CD4-positive, alpha-beta T cell treated with Interleukin-6 for 4 hours (primary cell): ENCODE measurements around the gene SIX4.
A peak's percentile ranks its signal among the peaks of the same experiment; 100 is the strongest.

Experiments used
- DNase-seq: peaks from one replicate; pipeline ENCODE4 v3.0.0-alpha.2; 2020; ENCODE audit warnings: mixed read lengths

SIX4 gene

GRCh38 chr14:60721326-60722106 is 2.6 kb downstream of the SIX4 start:
- peak; percentile 58 for DNase-seq

- DNase-seq = no peak
Observed at GRCh38 chr14:60720962-60721325, 3.2 kb downstream of the SIX4 start.

GRCh38 chr14:60720391-60720790 is 3.8 kb downstream of the SIX4 start:
- no peak for DNase-seq

DNA sequence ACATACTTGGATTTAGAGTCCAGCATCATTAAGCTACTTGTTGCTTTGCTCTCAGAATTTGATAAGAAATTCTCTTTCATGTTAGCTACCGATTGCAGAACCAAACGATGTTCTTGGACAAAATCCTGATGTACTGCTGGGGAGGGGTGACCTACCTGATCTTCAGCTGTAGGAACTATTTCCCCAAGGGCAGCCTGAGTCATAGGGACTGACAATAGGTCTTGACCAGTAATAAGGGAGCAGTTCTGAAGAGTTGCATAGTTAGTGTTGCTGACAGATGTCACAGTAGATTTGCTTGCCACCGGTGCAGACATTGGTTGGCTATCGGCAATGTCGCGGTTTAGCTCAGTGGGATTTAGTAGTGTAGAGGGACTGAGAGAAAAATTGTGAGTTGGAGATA is 10.6 kb downstream of the SIX4 start:
- DNase-seq = no peak

GRCh38 chr14:60710494-60710893 is 13.7 kb downstream of the SIX4 start:
- no peak for DNase-seq

DNA sequence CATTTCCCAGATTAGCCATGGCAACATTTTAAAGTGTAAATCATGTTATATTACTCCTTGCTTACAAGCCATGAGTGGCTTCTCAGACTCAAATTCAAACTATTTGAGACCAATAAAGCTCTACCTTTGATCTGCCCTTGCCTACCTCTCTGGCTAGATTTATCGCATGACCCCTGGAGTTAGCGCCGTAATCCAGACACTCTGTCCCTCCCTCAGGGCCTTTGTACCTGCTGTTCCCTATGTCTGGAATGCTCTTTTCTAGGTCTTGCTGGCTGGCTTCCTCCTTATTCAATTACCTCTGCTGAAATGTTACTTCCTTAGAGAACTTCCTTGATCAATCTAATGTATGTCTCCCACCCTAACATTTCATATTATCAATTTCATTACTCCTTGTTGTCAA is 16.3 kb downstream of the SIX4 start:
- DNase-seq = no peak

GRCh38 chr14:60705100-60705499 is 19.1 kb downstream of the SIX4 start:
- DNase-seq = no peak

DNA sequence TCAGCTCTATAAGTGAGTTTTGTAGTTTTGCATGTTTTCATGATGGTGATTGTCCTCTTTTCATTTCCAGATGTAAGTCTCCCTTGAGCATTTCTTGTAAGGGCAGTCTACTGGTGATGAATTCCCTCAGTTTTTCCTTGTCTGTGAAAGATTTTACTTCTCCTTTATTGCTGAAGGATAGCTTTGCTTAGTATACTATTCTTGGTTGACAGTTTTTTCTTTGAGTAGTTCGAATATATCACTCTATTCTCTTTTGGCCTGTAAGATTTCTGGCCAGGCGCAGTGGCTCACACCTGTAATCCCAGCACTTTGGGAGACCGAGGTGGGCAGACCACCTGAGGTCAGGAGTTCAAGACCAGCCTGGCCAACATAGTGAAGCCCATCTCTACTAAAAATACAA is 23.6 kb downstream of the SIX4 start:
- DNase-seq = no peak

DNA sequence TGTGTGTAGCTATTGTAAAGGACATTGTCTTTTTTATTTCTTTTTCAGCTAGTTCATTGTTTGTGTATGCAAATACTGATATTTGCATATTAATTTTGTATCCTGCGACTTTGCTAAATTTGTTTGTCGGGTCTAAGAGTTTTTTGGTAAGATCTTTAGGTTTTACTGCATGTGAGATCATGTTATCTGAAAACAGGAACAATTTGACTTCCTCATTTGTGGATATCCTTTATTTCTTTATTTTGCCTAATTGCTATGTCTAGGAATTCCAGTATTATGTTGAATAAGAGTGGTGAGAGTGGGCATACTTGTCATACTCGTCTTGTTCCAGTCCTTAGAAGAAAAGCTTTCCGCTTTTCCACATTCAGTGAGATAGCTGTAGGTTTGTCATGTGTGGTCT is 28.8 kb downstream of the SIX4 start:
- no peak for DNase-seq

GRCh38 chr14:60691383-60692113 is 32.6 kb downstream of the SIX4 start:
- DNase-seq = no peak

GRCh38 chr14:60686865-60687264 is 37.3 kb downstream of the SIX4 start:
- no peak for DNase-seq

DNA sequence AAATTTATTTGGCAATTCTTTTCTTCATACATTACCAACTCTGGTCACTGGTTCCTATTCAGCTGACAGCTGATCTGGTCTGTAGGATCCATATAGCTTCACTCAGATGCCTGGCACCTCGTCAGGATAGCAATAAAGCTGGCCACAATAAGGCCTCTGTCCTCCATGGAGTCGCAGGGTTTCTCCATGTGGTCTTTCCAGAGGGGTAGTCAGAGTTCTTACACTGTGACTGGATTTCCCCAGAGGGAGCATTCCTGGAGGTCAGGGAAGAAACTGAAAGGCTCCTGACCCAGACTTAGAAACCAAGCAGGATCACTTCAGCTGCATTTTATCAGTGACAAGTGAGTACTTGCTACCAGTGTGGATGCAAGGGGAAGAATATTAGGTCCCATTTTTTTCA is 39.9 kb downstream of the SIX4 start:
- no peak for DNase-seq

DNA sequence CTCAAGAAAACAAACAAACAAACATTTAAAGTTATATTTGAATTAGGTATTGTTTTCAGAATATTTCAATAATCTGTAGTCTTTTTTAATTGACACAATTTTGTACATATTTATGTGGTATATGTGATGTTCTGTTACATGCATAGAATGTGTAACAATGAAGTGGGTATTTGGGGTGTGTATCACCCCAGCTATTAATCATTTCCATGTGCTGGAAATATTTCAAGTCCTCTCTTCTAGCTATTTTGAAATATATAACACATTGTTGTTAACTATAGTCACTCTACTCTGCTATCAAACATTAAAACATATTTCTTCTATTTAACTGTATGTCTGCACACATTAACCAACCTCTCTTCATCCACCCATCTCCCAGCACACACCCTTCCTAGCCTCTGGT is 42.9 kb downstream of the SIX4 start:
- no peak for DNase-seq

DNA sequence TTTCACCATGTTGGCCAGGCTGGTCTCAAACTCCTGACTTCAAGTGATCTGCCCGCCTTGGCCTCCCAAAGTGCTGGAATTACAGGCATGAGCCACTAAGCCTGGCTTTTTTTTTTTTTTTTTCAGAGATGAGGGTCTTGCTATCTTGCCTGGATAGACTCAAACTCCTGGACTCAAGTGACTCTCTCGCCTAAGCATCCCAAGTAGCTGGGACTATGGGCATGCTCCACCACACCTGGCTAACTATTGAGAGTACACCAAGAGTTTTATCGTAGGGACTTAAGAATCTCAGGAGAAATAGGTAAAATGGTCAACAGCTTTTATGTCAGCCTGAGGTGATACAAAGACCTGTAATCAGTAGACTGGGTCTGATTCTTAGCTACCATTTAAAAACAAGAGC is 43.6 kb downstream of the SIX4 start:
- no peak for DNase-seq

GRCh38 chr14:60679566-60680258 is 44.4 kb downstream of the SIX4 start:
- DNase-seq = no peak

DNA sequence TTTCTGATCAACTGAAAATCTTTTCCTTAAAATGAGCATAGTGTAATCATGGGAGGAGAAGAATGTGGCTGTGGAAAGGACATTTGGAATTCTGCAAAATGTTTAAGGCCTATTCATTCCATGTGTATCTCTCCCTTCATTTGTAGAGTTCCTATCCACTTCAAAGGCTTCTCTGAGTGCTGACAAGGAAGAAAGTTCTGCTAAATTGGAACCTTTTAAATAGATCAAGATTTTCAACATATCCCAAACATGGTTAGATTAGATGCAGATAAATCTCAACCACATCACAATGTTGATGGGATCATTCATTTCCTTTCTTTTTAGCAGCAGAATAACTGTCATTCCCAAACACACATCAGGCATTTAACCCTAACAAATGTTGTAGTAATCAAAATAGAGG is 46.5 kb downstream of the SIX4 start:
- no peak for DNase-seq

GRCh38 chr14:60670989-60671388 is 53.2 kb downstream of the SIX4 start:
- DNase-seq = no peak

GRCh38 chr14:60668431-60669112 is 55.6 kb downstream of the SIX4 start:
- DNase-seq = no peak

DNA sequence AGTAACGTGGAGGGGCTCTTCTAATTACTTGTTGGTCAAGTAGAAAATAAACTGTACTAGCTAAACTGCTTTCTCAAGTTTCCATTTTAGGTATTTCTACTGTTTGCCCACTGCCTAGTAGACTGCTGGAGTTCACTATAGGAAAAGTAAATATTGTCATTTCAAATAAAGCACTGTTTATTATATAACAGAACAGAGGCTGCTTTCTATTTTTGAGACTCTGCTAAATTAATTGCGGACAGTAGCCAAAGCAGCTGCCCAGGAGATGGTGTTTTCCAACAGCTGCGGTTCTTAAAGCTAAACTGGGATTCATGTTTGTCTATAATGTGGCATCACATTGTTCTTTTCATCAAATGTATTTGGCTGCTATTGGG is 59.0 kb downstream of the SIX4 start:
- DNase-seq = no peak

- no peak for DNase-seq
Observed at GRCh38 chr14:60662982-60663381, 61.2 kb downstream of the SIX4 start.

GRCh38 chr14:60661721-60662120 is 62.4 kb downstream of the SIX4 start:
- DNase-seq = no peak
